HEK293 (cell line): ENCODE data around the gene PSPH.
A peak's percentile ranks its signal among the peaks of the same experiment; 100 is the strongest.

Experiments used
- EGR2 ChIP-seq: fragments of 450-650 bp; formaldehyde crosslinking; IDR thresholded peaks from 2 replicates; pipeline ENCODE4 v1.5.1; 2016; ENCODE audit warnings: low read depth, missing biosample characterization, missing genetic modification characterization
- GLIS1 ChIP-seq: fragments of 450-650 bp; formaldehyde crosslinking; IDR thresholded peaks from 2 replicates; pipeline ENCODE4 v1.5.1; 2016; ENCODE audit warnings: missing biosample characterization, missing genetic modification characterization
- MEIS1 ChIP-seq: sonication (generic); formaldehyde crosslinking; IDR thresholded peaks from 2 replicates; pipeline ENCODE4 v1.8.1; 2022; ENCODE audit warnings: missing genetic modification reagents, mild to moderate bottlenecking, borderline replicate concordance
- REPIN1 ChIP-seq: fragments of 450-650 bp; formaldehyde crosslinking; IDR thresholded peaks from 2 replicates; pipeline ENCODE4 v1.5.1; 2017; ENCODE audit warnings: missing biosample characterization, missing genetic modification characterization, low read depth
- ZBTB8A ChIP-seq: fragments of 450-650 bp; formaldehyde crosslinking; IDR thresholded peaks from 2 replicates; pipeline ENCODE4 v1.5.1; 2016; ENCODE audit warnings: missing biosample characterization, missing genetic modification characterization
- ZNF10 ChIP-seq: fragments of 450-650 bp; formaldehyde crosslinking; IDR thresholded peaks from 2 replicates; pipeline ENCODE4 v1.5.1; 2017; ENCODE audit warnings: missing biosample characterization, missing genetic modification characterization
- ZNF112 ChIP-seq: fragments of 450-650 bp; formaldehyde crosslinking; IDR thresholded peaks from 2 replicates; pipeline ENCODE4 v1.5.0; 2017; ENCODE audit warnings: missing biosample characterization, missing genetic modification characterization
- ZNF140 ChIP-seq: fragments of 450-650 bp; formaldehyde crosslinking; IDR thresholded peaks from 2 replicates; pipeline ENCODE4 v1.5.1; 2016; ENCODE audit warnings: missing biosample characterization, missing genetic modification characterization
- ZNF155 ChIP-seq: fragments of 450-650 bp; formaldehyde crosslinking; IDR thresholded peaks from 2 replicates; pipeline ENCODE4 v1.5.1; 2016; ENCODE audit warnings: missing biosample characterization, missing genetic modification characterization
- ZNF2 ChIP-seq: fragments of 450-650 bp; formaldehyde crosslinking; IDR thresholded peaks from 2 replicates; pipeline ENCODE4 v1.5.1; 2016; ENCODE audit warnings: missing biosample characterization, missing genetic modification characterization
- ZNF211 ChIP-seq: fragments of 450-650 bp; formaldehyde crosslinking; IDR thresholded peaks from 2 replicates; pipeline ENCODE4 v1.5.1; 2016; ENCODE audit warnings: low read depth, missing biosample characterization, missing genetic modification characterization
- ZNF341 ChIP-seq: fragments of 450-650 bp; formaldehyde crosslinking; IDR thresholded peaks from 2 replicates; pipeline ENCODE4; 2016; ENCODE audit warnings: low read depth, missing biosample characterization, missing genetic modification characterization
- ZNF366 ChIP-seq: fragments of 450-650 bp; formaldehyde crosslinking; conservative IDR thresholded peaks from 2 replicates; pipeline ENCODE4 v1.5.1; 2016; ENCODE audit warnings: missing biosample characterization, missing genetic modification characterization
- ZNF37A ChIP-seq: fragments of 450-650 bp; IDR thresholded peaks from 2 replicates; pipeline ENCODE4 v1.5.1; 2018; ENCODE audit warnings: missing biosample characterization, missing genetic modification characterization
- ZNF501 ChIP-seq: fragments of 450-650 bp; formaldehyde crosslinking; IDR thresholded peaks from 2 replicates; pipeline ENCODE4 v1.5.1; 2016; ENCODE audit warnings: missing biosample characterization, missing genetic modification characterization
- ZNF561 ChIP-seq: fragments of 450-650 bp; IDR thresholded peaks from 2 replicates; pipeline ENCODE4 v1.5.1; 2018; ENCODE audit warnings: missing biosample characterization, missing genetic modification characterization, borderline replicate concordance
- ZNF610 ChIP-seq: fragments of 450-650 bp; formaldehyde crosslinking; IDR thresholded peaks from 2 replicates; pipeline ENCODE4 v1.5.1; 2016; ENCODE audit warnings: missing biosample characterization, missing genetic modification characterization, borderline replicate concordance
- ZNF654 ChIP-seq: fragments of 450-650 bp; formaldehyde crosslinking; IDR thresholded peaks from 2 replicates; pipeline ENCODE4 v1.5.1; 2016; ENCODE audit warnings: low read depth, missing biosample characterization, missing genetic modification characterization
- ZNF707 ChIP-seq: fragments of 450-650 bp; formaldehyde crosslinking; IDR thresholded peaks from 2 replicates; pipeline ENCODE4 v1.5.1; 2016; ENCODE audit warnings: missing biosample characterization, missing genetic modification characterization
- ZNF791 ChIP-seq: fragments of 450-650 bp; formaldehyde crosslinking; IDR thresholded peaks from 2 replicates; pipeline ENCODE4 v1.5.1; 2016; ENCODE audit warnings: missing biosample characterization, missing genetic modification characterization
- ZNF792 ChIP-seq: fragments of 450-650 bp; formaldehyde crosslinking; IDR thresholded peaks from 2 replicates; pipeline ENCODE4 v1.5.1; 2016; ENCODE audit warnings: missing biosample characterization, missing genetic modification characterization
- ZSCAN23 ChIP-seq: fragments of 450-650 bp; formaldehyde crosslinking; IDR thresholded peaks from 2 replicates; pipeline ENCODE4 v1.5.1; 2016; ENCODE audit warnings: missing biosample characterization, missing genetic modification characterization
- ZXDB ChIP-seq: fragments of 450-650 bp; formaldehyde crosslinking; IDR thresholded peaks from 2 replicates; pipeline ENCODE4 v1.5.1; 2016; ENCODE audit warnings: missing biosample characterization, missing genetic modification characterization
- TF ChIP-seq, protein P1 (sequence below): fragments of 450-650 bp; formaldehyde crosslinking; conservative IDR thresholded peaks from 2 replicates; pipeline ENCODE4 v1.5.1; 2016; ENCODE audit warnings: low read depth, missing biosample characterization, missing genetic modification characterization
- TF ChIP-seq, protein P2 (sequence below): fragments of 450-650 bp; formaldehyde crosslinking; IDR thresholded peaks from 2 replicates; pipeline ENCODE4 v1.5.1; 2016; ENCODE audit warnings: missing biosample characterization, missing genetic modification characterization
- TF ChIP-seq, protein P3 (sequence below): fragments of 450-650 bp; formaldehyde crosslinking; conservative IDR thresholded peaks from 2 replicates; pipeline ENCODE4 v1.5.1; 2016; ENCODE audit warnings: low read depth, missing biosample characterization, missing genetic modification characterization
- TF ChIP-seq, protein P4 (sequence below): fragments of 450-650 bp; formaldehyde crosslinking; optimal IDR thresholded peaks from 2 replicates; pipeline ENCODE3; 2016; ENCODE audit warnings: missing biosample characterization, mild to moderate bottlenecking, missing genetic modification characterization
- TF ChIP-seq, protein P5 (sequence below): fragments of 450-650 bp; formaldehyde crosslinking; IDR thresholded peaks from 2 replicates; pipeline ENCODE4 v1.5.1; 2016; ENCODE audit warnings: missing biosample characterization, missing genetic modification characterization

The PSPH gene

DNA sequence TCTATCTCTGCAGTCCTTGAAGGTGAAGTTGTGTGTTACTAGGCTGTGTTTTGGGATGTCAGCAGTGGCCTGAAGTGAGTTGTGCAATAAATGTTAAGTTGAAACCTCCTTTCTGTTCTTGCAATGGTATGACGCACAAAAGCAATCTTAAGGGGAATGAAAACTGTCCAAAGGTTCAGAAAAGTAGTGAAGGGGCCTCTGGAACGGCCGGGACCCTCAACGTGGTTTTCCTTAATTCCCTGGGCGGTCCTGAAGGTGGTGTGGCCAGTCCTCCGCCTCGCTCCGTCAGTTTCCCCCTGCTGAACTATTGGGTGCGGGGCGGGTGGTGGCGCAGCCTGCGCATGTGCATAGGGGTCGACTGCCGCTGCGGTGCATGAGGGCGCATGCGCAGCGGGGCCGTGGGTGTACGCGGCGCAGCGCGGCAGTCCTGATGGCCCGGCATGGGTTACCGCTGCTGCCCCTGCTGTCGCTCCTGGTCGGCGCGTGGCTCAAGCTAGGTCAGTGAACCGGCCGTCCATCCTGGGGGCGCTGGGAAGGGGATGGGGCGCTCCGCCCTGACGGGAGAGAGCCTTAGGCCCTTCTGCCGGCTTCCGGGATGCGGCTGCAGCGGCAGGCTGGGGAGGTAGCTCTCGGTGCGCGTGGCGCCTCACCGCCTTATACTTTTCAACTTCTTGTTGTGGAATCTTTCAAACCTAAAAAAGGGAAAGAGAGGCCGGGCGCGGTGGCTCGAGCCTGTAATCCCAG, 12.8 kb upstream of the PSPH start, which contains the start of gene SUMF2 (continued):
- TF ChIP-seq, protein P1, sequence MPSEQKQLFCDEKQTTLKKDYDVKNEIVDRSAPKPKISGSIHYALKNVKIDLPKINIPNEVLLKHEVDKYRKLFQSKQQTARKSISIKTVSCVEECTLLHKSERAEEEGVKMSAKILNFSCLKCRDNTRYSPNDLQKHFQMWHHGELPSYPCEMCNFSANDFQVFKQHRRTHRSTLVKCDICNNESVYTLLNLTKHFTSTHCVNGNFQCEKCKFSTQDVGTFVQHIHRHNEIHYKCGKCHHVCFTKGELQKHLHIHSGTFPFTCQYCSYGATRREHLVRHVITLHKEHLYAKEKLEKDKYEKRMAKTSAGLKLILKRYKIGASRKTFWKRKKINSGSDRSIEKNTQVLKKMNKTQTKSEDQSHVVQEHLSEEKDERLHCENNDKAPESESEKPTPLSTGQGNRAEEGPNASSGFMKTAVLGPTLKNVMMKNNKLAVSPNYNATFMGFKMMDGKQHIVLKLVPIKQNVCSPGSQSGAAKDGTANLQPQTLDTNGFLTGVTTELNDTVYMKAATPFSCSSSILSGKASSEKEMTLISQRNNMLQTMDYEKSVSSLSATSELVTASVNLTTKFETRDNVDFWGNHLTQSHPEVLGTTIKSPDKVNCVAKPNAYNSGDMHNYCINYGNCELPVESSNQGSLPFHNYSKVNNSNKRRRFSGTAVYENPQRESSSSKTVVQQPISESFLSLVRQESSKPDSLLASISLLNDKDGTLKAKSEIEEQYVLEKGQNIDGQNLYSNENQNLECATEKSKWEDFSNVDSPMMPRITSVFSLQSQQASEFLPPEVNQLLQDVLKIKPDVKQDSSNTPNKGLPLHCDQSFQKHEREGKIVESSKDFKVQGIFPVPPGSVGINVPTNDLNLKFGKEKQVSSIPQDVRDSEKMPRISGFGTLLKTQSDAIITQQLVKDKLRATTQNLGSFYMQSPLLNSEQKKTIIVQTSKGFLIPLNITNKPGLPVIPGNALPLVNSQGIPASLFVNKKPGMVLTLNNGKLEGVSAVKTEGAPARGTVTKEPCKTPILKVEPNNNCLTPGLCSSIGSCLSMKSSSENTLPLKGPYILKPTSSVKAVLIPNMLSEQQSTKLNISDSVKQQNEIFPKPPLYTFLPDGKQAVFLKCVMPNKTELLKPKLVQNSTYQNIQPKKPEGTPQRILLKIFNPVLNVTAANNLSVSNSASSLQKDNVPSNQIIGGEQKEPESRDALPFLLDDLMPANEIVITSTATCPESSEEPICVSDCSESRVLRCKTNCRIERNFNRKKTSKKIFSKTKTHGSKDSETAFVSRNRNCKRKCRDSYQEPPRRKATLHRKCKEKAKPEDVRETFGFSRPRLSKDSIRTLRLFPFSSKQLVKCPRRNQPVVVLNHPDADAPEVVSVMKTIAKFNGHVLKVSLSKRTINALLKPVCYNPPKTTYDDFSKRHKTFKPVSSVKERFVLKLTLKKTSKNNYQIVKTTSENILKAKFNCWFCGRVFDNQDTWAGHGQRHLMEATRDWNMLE (tag by site-specific recombination) = no peak
- TF ChIP-seq ZXDB (peak; percentile 82), ZNF155 (tag by site-specific recombination) (no peak), ZNF211 (no peak), ZNF654 (tag by site-specific recombination) (no peak), REPIN1 (tag by site-specific recombination) (no peak), ZNF501 (tag by site-specific recombination) (0 out of 2 replicates have a peak, but pooled peaks have one; percentile 16), ZSCAN23 (tag by site-specific recombination) (no peak), ZNF791 (tag by site-specific recombination) (no peak), EGR2 (tag by site-specific recombination) (0 out of 2 replicates have a peak, but pooled peaks have one; percentile 25), MEIS1 (no peak), ZNF341 (no peak), ZNF610 (tag by site-specific recombination) (no peak), ZNF2 (tag by site-specific recombination) (no peak; the same call in 1 of the 2 replicates), ZNF112 (tag by site-specific recombination) (no peak), ZNF792 (tag by site-specific recombination) (no peak), ZNF561 (tag by site-specific recombination) (no peak), ZNF37A (no peak), ZNF10 (tag by site-specific recombination) (0 out of 2 replicates have a peak, but pooled peaks have one; percentile 55), ZNF707 (tag by site-specific recombination) (no peak), ZBTB8A (tag by site-specific recombination) (no peak), ZNF140 (tag by site-specific recombination) (no peak), ZNF366 (tag by site-specific recombination) (no peak), GLIS1 (tag by site-specific recombination) (no peak)
- TF ChIP-seq, protein P2, sequence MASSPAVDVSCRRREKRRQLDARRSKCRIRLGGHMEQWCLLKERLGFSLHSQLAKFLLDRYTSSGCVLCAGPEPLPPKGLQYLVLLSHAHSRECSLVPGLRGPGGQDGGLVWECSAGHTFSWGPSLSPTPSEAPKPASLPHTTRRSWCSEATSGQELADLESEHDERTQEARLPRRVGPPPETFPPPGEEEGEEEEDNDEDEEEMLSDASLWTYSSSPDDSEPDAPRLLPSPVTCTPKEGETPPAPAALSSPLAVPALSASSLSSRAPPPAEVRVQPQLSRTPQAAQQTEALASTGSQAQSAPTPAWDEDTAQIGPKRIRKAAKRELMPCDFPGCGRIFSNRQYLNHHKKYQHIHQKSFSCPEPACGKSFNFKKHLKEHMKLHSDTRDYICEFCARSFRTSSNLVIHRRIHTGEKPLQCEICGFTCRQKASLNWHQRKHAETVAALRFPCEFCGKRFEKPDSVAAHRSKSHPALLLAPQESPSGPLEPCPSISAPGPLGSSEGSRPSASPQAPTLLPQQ (tag by site-specific recombination) = 0 out of 2 replicates have a peak, but pooled peaks have one; percentile 12
- TF ChIP-seq, protein P3, sequence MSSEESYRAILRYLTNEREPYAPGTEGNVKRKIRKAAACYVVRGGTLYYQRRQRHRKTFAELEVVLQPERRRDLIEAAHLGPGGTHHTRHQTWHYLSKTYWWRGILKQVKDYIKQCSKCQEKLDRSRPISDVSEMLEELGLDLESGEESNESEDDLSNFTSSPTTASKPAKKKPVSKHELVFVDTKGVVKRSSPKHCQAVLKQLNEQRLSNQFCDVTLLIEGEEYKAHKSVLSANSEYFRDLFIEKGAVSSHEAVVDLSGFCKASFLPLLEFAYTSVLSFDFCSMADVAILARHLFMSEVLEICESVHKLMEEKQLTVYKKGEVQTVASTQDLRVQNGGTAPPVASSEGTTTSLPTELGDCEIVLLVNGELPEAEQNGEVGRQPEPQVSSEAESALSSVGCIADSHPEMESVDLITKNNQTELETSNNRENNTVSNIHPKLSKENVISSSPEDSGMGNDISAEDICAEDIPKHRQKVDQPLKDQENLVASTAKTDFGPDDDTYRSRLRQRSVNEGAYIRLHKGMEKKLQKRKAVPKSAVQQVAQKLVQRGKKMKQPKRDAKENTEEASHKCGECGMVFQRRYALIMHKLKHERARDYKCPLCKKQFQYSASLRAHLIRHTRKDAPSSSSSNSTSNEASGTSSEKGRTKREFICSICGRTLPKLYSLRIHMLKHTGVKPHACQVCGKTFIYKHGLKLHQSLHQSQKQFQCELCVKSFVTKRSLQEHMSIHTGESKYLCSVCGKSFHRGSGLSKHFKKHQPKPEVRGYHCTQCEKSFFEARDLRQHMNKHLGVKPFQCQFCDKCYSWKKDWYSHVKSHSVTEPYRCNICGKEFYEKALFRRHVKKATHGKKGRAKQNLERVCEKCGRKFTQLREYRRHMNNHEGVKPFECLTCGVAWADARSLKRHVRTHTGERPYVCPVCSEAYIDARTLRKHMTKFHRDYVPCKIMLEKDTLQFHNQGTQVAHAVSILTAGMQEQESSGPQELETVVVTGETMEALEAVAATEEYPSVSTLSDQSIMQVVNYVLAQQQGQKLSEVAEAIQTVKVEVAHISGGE (tag by site-specific recombination) = no peak
- TF ChIP-seq, protein P4, sequence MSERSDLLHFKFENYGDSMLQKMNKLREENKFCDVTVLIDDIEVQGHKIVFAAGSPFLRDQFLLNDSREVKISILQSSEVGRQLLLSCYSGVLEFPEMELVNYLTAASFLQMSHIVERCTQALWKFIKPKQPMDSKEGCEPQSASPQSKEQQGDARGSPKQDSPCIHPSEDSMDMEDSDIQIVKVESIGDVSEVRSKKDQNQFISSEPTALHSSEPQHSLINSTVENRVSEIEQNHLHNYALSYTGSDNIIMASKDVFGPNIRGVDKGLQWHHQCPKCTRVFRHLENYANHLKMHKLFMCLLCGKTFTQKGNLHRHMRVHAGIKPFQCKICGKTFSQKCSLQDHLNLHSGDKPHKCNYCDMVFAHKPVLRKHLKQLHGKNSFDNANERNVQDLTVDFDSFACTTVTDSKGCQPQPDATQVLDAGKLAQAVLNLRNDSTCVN = peak; percentile 72
- TF ChIP-seq, protein P5, sequence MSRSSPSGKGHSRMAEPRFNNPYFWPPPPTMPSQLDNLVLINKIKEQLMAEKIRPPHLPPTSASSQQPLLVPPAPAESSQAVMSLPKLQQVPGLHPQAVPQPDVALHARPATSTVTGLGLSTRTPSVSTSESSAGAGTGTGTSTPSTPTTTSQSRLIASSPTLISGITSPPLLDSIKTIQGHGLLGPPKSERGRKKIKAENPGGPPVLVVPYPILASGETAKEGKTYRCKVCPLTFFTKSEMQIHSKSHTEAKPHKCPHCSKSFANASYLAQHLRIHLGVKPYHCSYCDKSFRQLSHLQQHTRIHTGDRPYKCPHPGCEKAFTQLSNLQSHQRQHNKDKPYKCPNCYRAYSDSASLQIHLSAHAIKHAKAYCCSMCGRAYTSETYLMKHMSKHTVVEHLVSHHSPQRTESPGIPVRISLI (tag by site-specific recombination) = no peak
